Brain pericyte (primary cell): ENCODE measurements around the gene PDZD2.
"Not testable (repeated sequence)": the region's sequence is repeated elsewhere in the genome, so short reads cannot be mapped to it uniquely, and the experiment has no call there.

Experiments used
- DNase-seq: peaks from one replicate; pipeline ENCODE4 v3.0.0-alpha.2; 2012; ENCODE audit warnings: low read depth, low spot score

Gene PDZD2

GRCh38 chr5:31967461-31967860 is 328.5 kb downstream of the PDZD2 start:
- no peak for DNase-seq

GRCh38 chr5:31972558-31972957 is 333.6 kb downstream of the PDZD2 start:
- no peak for DNase-seq

GRCh38 chr5:31975189-31975612 is 336.3 kb downstream of the PDZD2 start:
- not testable (repeated sequence) for DNase-seq

GRCh38 chr5:31976169-31976568 is 337.2 kb downstream of the PDZD2 start:
- no peak for DNase-seq

- no peak for DNase-seq
Observed at GRCh38 chr5:31981361-31981945, 342.5 kb downstream of the PDZD2 start.

GRCh38 chr5:31982027-31982426 is 343.1 kb downstream of the PDZD2 start:
- DNase-seq = no peak

GRCh38 chr5:31982621-31983020 is 343.7 kb downstream of the PDZD2 start:
- no peak for DNase-seq

- no peak for DNase-seq
Observed at GRCh38 chr5:31983851-31984250, 344.9 kb downstream of the PDZD2 start.

GRCh38 chr5:31984691-31985090 is 345.8 kb downstream of the PDZD2 start:
- DNase-seq = no peak

GRCh38 chr5:31986101-31986500 is 347.2 kb downstream of the PDZD2 start:
- DNase-seq = no peak

GRCh38 chr5:31987985-31988710 is 349.2 kb downstream of the PDZD2 start:
- DNase-seq = peak; percentile 60

- DNase-seq = no peak
Observed at GRCh38 chr5:31990081-31990650, 351.2 kb downstream of the PDZD2 start.

GRCh38 chr5:31990701-31991110 is 351.8 kb downstream of the PDZD2 start:
- no peak for DNase-seq

GRCh38 chr5:31992377-31992776 is 353.4 kb downstream of the PDZD2 start:
- DNase-seq = no peak

GRCh38 chr5:31993165-31993961 is 354.4 kb downstream of the PDZD2 start:
- DNase-seq = no peak

GRCh38 chr5:31995006-31995405 is 356.1 kb downstream of the PDZD2 start:
- no peak for DNase-seq

GRCh38 chr5:31995714-31996113 is 356.8 kb downstream of the PDZD2 start:
- no peak for DNase-seq

GRCh38 chr5:31996909-31997308 is 358.0 kb downstream of the PDZD2 start:
- DNase-seq = no peak

GRCh38 chr5:31999470-31999869 is 360.5 kb downstream of the PDZD2 start:
- no peak for DNase-seq

- DNase-seq = no peak
Observed at GRCh38 chr5:32000731-32001130, 361.8 kb downstream of the PDZD2 start.

- no peak for DNase-seq
Observed at GRCh38 chr5:32001284-32001683, 362.4 kb downstream of the PDZD2 start.

GRCh38 chr5:32001707-32002106 is 362.8 kb downstream of the PDZD2 start:
- no peak for DNase-seq
